ENCODE measurements around the gene FAM184B. TPM values are rescaled to one million over a fixed set of nuclear protein-coding genes. Genes with fewer than 3 reads are reported as not detected.

The FAM184B gene
- total RNA-seq, 1 donor from 2014 or later = not detected

GRCh38 chr4:17616283-17616682 lies 165.1 kb downstream of the FAM184B start:
- Histone ChIP-seq H2AFZ (replicated peaks) (no peak overlapping the region), H3F3A (ENCODE audit: low read depth) (no peaks in the 10 kb centered on the region), H4K20me1 (ENCODE audit: low read depth) (peaks cover 56% of the 10 kb centered on the region), H3K27me3 (no peaks in the 10 kb centered on the region), H3K9me3 (ENCODE audit: low read depth) (no peaks in the 10 kb centered on the region), H3K79me2 (ENCODE audit: low read depth) (peaks cover 61% of the 10 kb centered on the region), H3K27ac (no peak overlapping the region), H3K4me2 (peak overlapping the region; percentile 90), H3K36me3 (no peaks in the 10 kb centered on the region), H3K9ac (no peak overlapping the region), H3K4me1 (no peaks in the 10 kb centered on the region), H3K4me3 (peak overlapping the region; percentile 86)
- Mint-ChIP-seq H3K27me3 (ENCODE audit: insufficient read depth, low read depth) (no peaks in the 10 kb centered on the region), H3K27ac (no peak overlapping the region), H3K36me3 (peaks cover 17% of the 10 kb centered on the region), H3K4me1 (peaks cover 21% of the 10 kb centered on the region), H3K9me3 (no peaks in the 10 kb centered on the region), H3K4me3 (peak overlapping the region; percentile 82)
- DNase-seq (ENCODE audit: low spot score) = no peak
- TF ChIP-seq EZH2 (IDR thresholded peaks at IDR 0.05) (no peak), CTCF (IDR thresholded peaks at IDR 0.05) (no peak)

- Histone ChIP-seq H3K36me3 (no peaks in the 10 kb centered on the region), H3K4me1 (no peaks in the 10 kb centered on the region), H2AFZ (replicated peaks) (peak within 1 kb of the TSS; percentile 95), H3F3A (ENCODE audit: low read depth) (no peaks in the 10 kb centered on the region), H4K20me1 (ENCODE audit: low read depth) (peaks cover 46% of the 10 kb centered on the region), H3K27me3 (no peaks in the 10 kb centered on the region), H3K4me2 (peak within 1 kb of the TSS; percentile 90), H3K4me3 (peak within 1 kb of the TSS; percentile 86), H3K79me2 (ENCODE audit: low read depth) (peaks cover 53% of the 10 kb centered on the region), H3K9me3 (ENCODE audit: low read depth) (no peaks in the 10 kb centered on the region), H3K9ac (peak within 1 kb of the TSS; percentile 97), H3K27ac (peak within 1 kb of the TSS; percentile 57)
- TF ChIP-seq CTCF (IDR thresholded peaks at IDR 0.05) = peak; percentile 22
- no peak for TF ChIP-seq EZH2phosphoT487 (IDR thresholded peaks at IDR 0.05)
- peak within 1 kb of the TSS; percentile 96 for H3K4me3 Mint-ChIP-seq
- no peaks in the 10 kb centered on the region for H3K27me3 Mint-ChIP-seq (ENCODE audit: insufficient read depth, low read depth)
- H3K36me3 Mint-ChIP-seq = peaks cover 12% of the 10 kb centered on the region
- H3K27ac Mint-ChIP-seq = peak within 1 kb of the TSS; percentile 97
- no peaks in the 10 kb centered on the region for H3K9me3 Mint-ChIP-seq
- H3K4me1 Mint-ChIP-seq = peaks cover 21% of the 10 kb centered on the region
- peak; percentile 99 for DNase-seq (ENCODE audit: low spot score)
Measured at GRCh38 chr4:17614416-17615299, 166.8 kb downstream of the FAM184B start, which contains the start of gene MED28. MED28 (plus strand) TSS chr4:17614641; CDS start chr4:17614655, 14 bp downstream.

GRCh38 chr4:17613761-17614415 lies 167.5 kb downstream of the FAM184B start:
- Histone ChIP-seq H3F3A (ENCODE audit: low read depth) (no peaks in the 10 kb centered on the region), H4K20me1 (ENCODE audit: low read depth) (peaks cover 39% of the 10 kb centered on the region), H2AFZ (replicated peaks) (peak overlapping the region; percentile 95), H3K79me2 (ENCODE audit: low read depth) (peaks cover 45% of the 10 kb centered on the region), H3K4me2 (peak overlapping the region; percentile 90), H3K27me3 (no peaks in the 10 kb centered on the region), H3K9ac (peak overlapping the region; percentile 97), H3K4me3 (peak overlapping the region; percentile 86), H3K9me3 (ENCODE audit: low read depth) (no peaks in the 10 kb centered on the region), H3K4me1 (no peaks in the 10 kb centered on the region), H3K36me3 (no peaks in the 10 kb centered on the region), H3K27ac (no peak overlapping the region)
- Mint-ChIP-seq H3K9me3 (no peaks in the 10 kb centered on the region), H3K4me1 (peaks cover 18% of the 10 kb centered on the region), H3K36me3 (peaks cover 6% of the 10 kb centered on the region), H3K27me3 (ENCODE audit: insufficient read depth, low read depth) (no peaks in the 10 kb centered on the region), H3K27ac (peak overlapping the region; percentile 97), H3K4me3 (peak overlapping the region; percentile 96)
- TF ChIP-seq CTCF (IDR thresholded peaks at IDR 0.05) (no peak), EZH2phosphoT487 (IDR thresholded peaks at IDR 0.05) (no peak), EZH2 (IDR thresholded peaks at IDR 0.05) (no peak)
- DNase-seq (ENCODE audit: low spot score) = peak; percentile 36

Data from neural progenitor cell (in vitro differentiated cells).